ENCODE results near the gene FRG2. TPM values are rescaled to one million over a fixed set of nuclear protein-coding genes. Genes with fewer than 3 reads are reported as not detected.

Gene FRG2
- total and polyA plus RNA-seq, 2 of the 13 experiments (the other 11 are each of a cell fraction or from before 2014, with no cell fraction given): not detected

GRCh38 chr4:190017357-190018200 lies 9.5 kb downstream of the FRG2 start:
- in situ Hi-C loops (cut with HindIII; ENCODE audit: extremely low pct_ligation_motif_present, low pct_unique_long_range_greater_than_20kb) (no loop called here), intact Hi-C loops (cut with micrococcal nuclease; ENCODE audit: unreplicated experiment) (no loop called here)
- ATAC-seq (no peak), DNase-seq (ENCODE audit: low spot score) (no peak), FAIRE-seq (no peak)
- Histone ChIP-seq H3K27ac (ENCODE audit: extremely low read length, insufficient read depth, low read length) (no peak overlapping the region), H2AFZ (ENCODE audit: low read length) (no peak overlapping the region), H3K4me2 (ENCODE audit: low read depth, low read length) (no peak overlapping the region), H3K4me3 (replicated peaks in 1 of 3; ENCODE audit: insufficient read depth in 1 of 3, low read depth in 2 of 3, low read length in 3 of 3) (no peak overlapping the region), H3K9me3 (ENCODE audit: low read length) (no peaks in the 10 kb centered on the region), H3K9ac (ENCODE audit: insufficient read depth, low read depth, low read length) (no peak overlapping the region), H4K20me1 (ENCODE audit: insufficient read depth, low read length) (no peaks in the 10 kb centered on the region), H3K4me1 (ENCODE audit: insufficient read depth, low read length) (no peaks in the 10 kb centered on the region), H3K27me3 (ENCODE audit: control insufficient read depth in 1 of 2, insufficient read depth in 2 of 2, low read length in 2 of 2) (peaks cover 4 to 26% of the 10 kb centered on the region in 2 experiments; a peak in 3 of 5 replicates), H3K36me3 (replicated peaks in 1 of 2; ENCODE audit: control insufficient read depth in 1 of 2, insufficient read depth in 2 of 2, low read length in 2 of 2) (no peaks in the 10 kb centered on the region), H3K79me2 (ENCODE audit: insufficient read depth, low read length) (no peaks in the 10 kb centered on the region)
- ChIA-PET POLR2A (no interaction called here), CTCF (ENCODE audit: low intra/inter-chr PET ratio, low total read pairs) (no interaction called here)
- BruUV-seq (replicated peaks): no TSS peak
- WGBS (ENCODE audit: low lambda C conversion rate): 49% methylated on average over 34 of the region's 62 CpGs
- no peak for TF ChIP-seq RFX1 (IDR thresholded peaks at IDR 0.05)
- no peak for TF ChIP-seq TSC22D2 (CRISPR knock-in tag; IDR thresholded peaks at IDR 0.05; ENCODE audit: borderline replicate concordance)
- no peak for TF ChIP-seq ZNF770 (CRISPR knock-in tag; IDR thresholded peaks at IDR 0.05)
- TF ChIP-seq ZC3H4 (CRISPR knock-in tag; IDR thresholded peaks at IDR 0.05; ENCODE audit: borderline replicate concordance): no peak
- TF ChIP-seq, protein P1, sequence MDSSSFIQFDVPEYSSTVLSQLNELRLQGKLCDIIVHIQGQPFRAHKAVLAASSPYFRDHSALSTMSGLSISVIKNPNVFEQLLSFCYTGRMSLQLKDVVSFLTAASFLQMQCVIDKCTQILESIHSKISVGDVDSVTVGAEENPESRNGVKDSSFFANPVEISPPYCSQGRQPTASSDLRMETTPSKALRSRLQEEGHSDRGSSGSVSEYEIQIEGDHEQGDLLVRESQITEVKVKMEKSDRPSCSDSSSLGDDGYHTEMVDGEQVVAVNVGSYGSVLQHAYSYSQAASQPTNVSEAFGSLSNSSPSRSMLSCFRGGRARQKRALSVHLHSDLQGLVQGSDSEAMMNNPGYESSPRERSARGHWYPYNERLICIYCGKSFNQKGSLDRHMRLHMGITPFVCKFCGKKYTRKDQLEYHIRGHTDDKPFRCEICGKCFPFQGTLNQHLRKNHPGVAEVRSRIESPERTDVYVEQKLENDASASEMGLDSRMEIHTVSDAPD (CRISPR knock-in tag; IDR thresholded peaks at IDR 0.05): no peak
- TF ChIP-seq ZNF44 (CRISPR knock-in tag; IDR thresholded peaks at IDR 0.05): no peak
- no peak for TF ChIP-seq POGZ (CRISPR knock-in tag; IDR thresholded peaks at IDR 0.05)
- TF ChIP-seq ZNF597 (CRISPR knock-in tag; IDR thresholded peaks at IDR 0.05): no peak
- TF ChIP-seq ZNF260 (CRISPR knock-in tag; IDR thresholded peaks at IDR 0.05; ENCODE audit: borderline replicate concordance, low read depth): no peak
- TF ChIP-seq TCF7L2 (IDR thresholded peaks at IDR 0.05; ENCODE audit: low read depth, low read length): no peak
- no peak for TF ChIP-seq FOXC1 (CRISPR knock-in tag; IDR thresholded peaks at IDR 0.05; ENCODE audit: borderline replicate concordance)
- TF ChIP-seq, protein P2, sequence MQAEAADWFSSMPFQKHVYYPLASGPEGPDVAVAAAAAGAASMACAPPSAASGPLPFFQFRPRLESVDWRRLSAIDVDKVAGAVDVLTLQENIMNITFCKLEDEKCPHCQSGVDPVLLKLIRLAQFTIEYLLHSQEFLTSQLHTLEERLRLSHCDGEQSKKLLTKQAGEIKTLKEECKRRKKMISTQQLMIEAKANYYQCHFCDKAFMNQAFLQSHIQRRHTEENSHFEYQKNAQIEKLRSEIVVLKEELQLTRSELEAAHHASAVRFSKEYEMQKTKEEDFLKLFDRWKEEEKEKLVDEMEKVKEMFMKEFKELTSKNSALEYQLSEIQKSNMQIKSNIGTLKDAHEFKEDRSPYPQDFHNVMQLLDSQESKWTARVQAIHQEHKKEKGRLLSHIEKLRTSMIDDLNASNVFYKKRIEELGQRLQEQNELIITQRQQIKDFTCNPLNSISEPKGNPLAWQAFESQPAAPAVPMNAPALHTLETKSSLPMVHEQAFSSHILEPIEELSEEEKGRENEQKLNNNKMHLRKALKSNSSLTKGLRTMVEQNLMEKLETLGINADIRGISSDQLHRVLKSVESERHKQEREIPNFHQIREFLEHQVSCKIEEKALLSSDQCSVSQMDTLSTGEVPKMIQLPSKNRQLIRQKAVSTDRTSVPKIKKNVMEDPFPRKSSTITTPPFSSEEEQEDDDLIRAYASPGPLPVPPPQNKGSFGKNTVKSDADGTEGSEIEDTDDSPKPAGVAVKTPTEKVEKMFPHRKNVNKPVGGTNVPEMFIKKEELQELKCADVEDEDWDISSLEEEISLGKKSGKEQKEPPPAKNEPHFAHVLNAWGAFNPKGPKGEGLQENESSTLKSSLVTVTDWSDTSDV (CRISPR knock-in tag; IDR thresholded peaks at IDR 0.05): no peak
- TF ChIP-seq, protein P3, sequence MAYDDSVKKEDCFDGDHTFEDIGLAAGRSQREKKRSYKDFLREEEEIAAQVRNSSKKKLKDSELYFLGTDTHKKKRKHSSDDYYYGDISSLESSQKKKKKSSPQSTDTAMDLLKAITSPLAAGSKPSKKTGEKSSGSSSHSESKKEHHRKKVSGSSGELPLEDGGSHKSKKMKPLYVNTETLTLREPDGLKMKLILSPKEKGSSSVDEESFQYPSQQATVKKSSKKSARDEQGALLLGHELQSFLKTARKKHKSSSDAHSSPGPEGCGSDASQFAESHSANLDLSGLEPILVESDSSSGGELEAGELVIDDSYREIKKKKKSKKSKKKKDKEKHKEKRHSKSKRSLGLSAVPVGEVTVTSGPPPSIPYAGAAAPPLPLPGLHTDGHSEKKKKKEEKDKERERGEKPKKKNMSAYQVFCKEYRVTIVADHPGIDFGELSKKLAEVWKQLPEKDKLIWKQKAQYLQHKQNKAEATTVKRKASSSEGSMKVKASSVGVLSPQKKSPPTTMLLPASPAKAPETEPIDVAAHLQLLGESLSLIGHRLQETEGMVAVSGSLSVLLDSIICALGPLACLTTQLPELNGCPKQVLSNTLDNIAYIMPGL (CRISPR knock-in tag; IDR thresholded peaks at IDR 0.05; ENCODE audit: borderline replicate concordance in 1 of 2, low read depth in 1 of 2): no peak

Measured in HepG2 (cell line).